ENCODE data around the gene MORN1.

Gene MORN1

GRCh38 chr1:2385606-2386280 lies 5.6 kb downstream of the MORN1 start:
- no peak for DNase-seq (ENCODE audit: low read depth)

GRCh38 chr1:2384941-2385481 lies 6.3 kb downstream of the MORN1 start:
- no peak for DNase-seq (ENCODE audit: low read depth)

GRCh38 chr1:2384130-2384860 lies 7.1 kb downstream of the MORN1 start:
- DNase-seq (ENCODE audit: low read depth), result no peak

- no peak for DNase-seq (ENCODE audit: low read depth)
These were observed 7.8 kb downstream of the MORN1 start for GRCh38 chr1:2383576-2383975.

- DNase-seq (ENCODE audit: low read depth), result no peak
These were observed 8.6 kb downstream of the MORN1 start for GRCh38 chr1:2382621-2383361.

GRCh38 chr1:2381741-2382620 lies 9.4 kb downstream of the MORN1 start:
- peak; percentile 62 for DNase-seq (ENCODE audit: low read depth)

- no peak for DNase-seq (ENCODE audit: low read depth)
These were observed 10.3 kb downstream of the MORN1 start for GRCh38 chr1:2380816-2381591.

- no peak for DNase-seq (ENCODE audit: low read depth)
These were observed 11.5 kb downstream of the MORN1 start for GRCh38 chr1:2379733-2380404.

- DNase-seq (ENCODE audit: low read depth), result no peak
These were observed 12.2 kb downstream of the MORN1 start for GRCh38 chr1:2378956-2379732.

- DNase-seq (ENCODE audit: low read depth), result no peak
These were observed 12.9 kb downstream of the MORN1 start for GRCh38 chr1:2378441-2378851.

- no peak for DNase-seq (ENCODE audit: low read depth)
These were observed 13.5 kb downstream of the MORN1 start for GRCh38 chr1:2377751-2378440.

GRCh38 chr1:2376931-2377672 lies 14.3 kb downstream of the MORN1 start:
- DNase-seq (ENCODE audit: low read depth), result no peak

GRCh38 chr1:2376261-2376741 lies 15.1 kb downstream of the MORN1 start:
- DNase-seq (ENCODE audit: low read depth), result no peak

- no peak for DNase-seq (ENCODE audit: low read depth)
These were observed 15.5 kb downstream of the MORN1 start for GRCh38 chr1:2375923-2376260.

- DNase-seq (ENCODE audit: low read depth), result no peak
These were observed 16.0 kb downstream of the MORN1 start for GRCh38 chr1:2375246-2375922.

GRCh38 chr1:2374252-2375155 lies 16.9 kb downstream of the MORN1 start:
- no peak for DNase-seq (ENCODE audit: low read depth)
